PC-9 (cell line): ENCODE measurements around the gene SULT1E1. TPM values are rescaled to one million over a fixed set of nuclear protein-coding genes. Genes with fewer than 3 reads are reported as not detected.

Experiments
- BruUV-seq: library from RNA; stranded (reverse); fragments of 400-500 nt; replicated peaks from 2 replicates; lab custom pipeline; 2021; lab: Mats Ljungman, UMichigan
- CTCF ChIA-PET: fragments of 300-600 bp; sonication (Branson Sonifier 250); formaldehyde crosslinking; loops from one replicate; lab custom pipeline; 2022; ENCODE audit warnings: antibody characterized with exemption; lab: Charles Lee
- POLR2A ChIA-PET: fragments of 300-600 bp; sonication (Branson Sonifier 250); formaldehyde crosslinking; loops from one replicate; lab custom pipeline; 2022; ENCODE audit warnings: antibody characterized with exemption; ENCODE audit not compliant: unreplicated experiment; lab: Charles Lee
- DNase-seq, 2 experiments: peaks; one replicate each; pipeline versions ENCODE4 v3.0.0 to v3.0.0-alpha.2; 2015 to 2022; ENCODE audit warnings: mixed read lengths in 1 of 2
- H2AFZ ChIP-seq: fragments of 200-600 bp; sonication (generic); 2 replicates; pipeline ENCODE4 v1.8.1; 2017; ENCODE audit warnings: antibody characterized with exemption
- H3F3A ChIP-seq: fragments of 200-600 bp; sonication (generic); 2 replicates; pipeline ENCODE4 v1.8.1; 2017; ENCODE audit warnings: antibody characterized with exemption, mild to moderate bottlenecking, low read depth; ENCODE audit not compliant: insufficient read depth
- H3K27ac ChIP-seq: fragments of 200-600 bp; sonication (generic); 2 replicates; pipeline ENCODE4 v1.6.1; 2016; ENCODE audit warnings: mixed run types
- H3K27me3 ChIP-seq: fragments of 200-600 bp; sonication (generic); 2 replicates; pipeline ENCODE4 v1.6.1; 2016; ENCODE audit warnings: low read depth, mixed run types; ENCODE audit not compliant: insufficient read depth
- H3K36me3 ChIP-seq: fragments of 200-600 bp; sonication (generic); 2 replicates; pipeline ENCODE4 v1.6.1; 2016; ENCODE audit warnings: low read depth, mixed run types
- H3K4me1 ChIP-seq: fragments of 200-600 bp; sonication (generic); replicated peaks from 2 replicates; pipeline ENCODE4 v1.6.1; 2016; ENCODE audit warnings: mixed run types; ENCODE audit not compliant: insufficient read depth
- H3K4me2 ChIP-seq: fragments of 200-600 bp; sonication (generic); 2 replicates; pipeline ENCODE4 v1.6.1; 2017; ENCODE audit warnings: mixed run types
- H3K4me3 ChIP-seq: fragments of 200-600 bp; sonication (generic); 2 replicates; pipeline ENCODE4 v1.6.1; 2016; ENCODE audit warnings: mixed run types
- H3K79me2 ChIP-seq: fragments of 200-600 bp; sonication (generic); 2 replicates; pipeline ENCODE4 v1.6.1; 2017; ENCODE audit warnings: low read depth, mixed run types
- H3K9me2 ChIP-seq: fragments of 200-600 bp; sonication (generic); 2 replicates; pipeline ENCODE4 v1.8.1; 2017; ENCODE audit warnings: mild to moderate bottlenecking; ENCODE audit not compliant: insufficient read depth
- H3K9me3 ChIP-seq: fragments of 200-600 bp; sonication (generic); 2 replicates; pipeline ENCODE4 v1.8.1; 2016; ENCODE audit warnings: low read depth; ENCODE audit not compliant: insufficient read depth
- H4K20me1 ChIP-seq: fragments of 200-600 bp; sonication (generic); 2 replicates; pipeline ENCODE4 v1.8.1; 2017; ENCODE audit not compliant: insufficient read depth
- EZH2 ChIP-seq: fragments of 200-600 bp; sonication (generic); IDR thresholded peaks from 2 replicates; pipeline ENCODE4 v1.8.0; 2017; ENCODE audit warnings: antibody characterized with exemption, low read depth
- intact Hi-C: fragments of 100-400 bp; cut with micrococcal nuclease; formaldehyde crosslinking; loops from one replicate; pipeline ENCODE4 v1.10.0; 2022; ENCODE audit not compliant: unreplicated experiment
- total RNA-seq: library from RNA; stranded (reverse); gene quantifications from 2 replicates; pipeline ENCODE4 v1.2.3, GENCODE V29; 2021
- TF ChIP-seq, protein P1 (sequence below): fragments of 200-600 bp; sonication (generic); conservative IDR thresholded peaks from 2 replicates; pipeline ENCODE4 v1.6.1; 2017; ENCODE audit warnings: mixed run types, antibody characterized with exemption, mild to moderate bottlenecking, moderate library complexity

The SULT1E1 gene
- total RNA-seq, 1 experiment from 2014 or later = not detected

DNA sequence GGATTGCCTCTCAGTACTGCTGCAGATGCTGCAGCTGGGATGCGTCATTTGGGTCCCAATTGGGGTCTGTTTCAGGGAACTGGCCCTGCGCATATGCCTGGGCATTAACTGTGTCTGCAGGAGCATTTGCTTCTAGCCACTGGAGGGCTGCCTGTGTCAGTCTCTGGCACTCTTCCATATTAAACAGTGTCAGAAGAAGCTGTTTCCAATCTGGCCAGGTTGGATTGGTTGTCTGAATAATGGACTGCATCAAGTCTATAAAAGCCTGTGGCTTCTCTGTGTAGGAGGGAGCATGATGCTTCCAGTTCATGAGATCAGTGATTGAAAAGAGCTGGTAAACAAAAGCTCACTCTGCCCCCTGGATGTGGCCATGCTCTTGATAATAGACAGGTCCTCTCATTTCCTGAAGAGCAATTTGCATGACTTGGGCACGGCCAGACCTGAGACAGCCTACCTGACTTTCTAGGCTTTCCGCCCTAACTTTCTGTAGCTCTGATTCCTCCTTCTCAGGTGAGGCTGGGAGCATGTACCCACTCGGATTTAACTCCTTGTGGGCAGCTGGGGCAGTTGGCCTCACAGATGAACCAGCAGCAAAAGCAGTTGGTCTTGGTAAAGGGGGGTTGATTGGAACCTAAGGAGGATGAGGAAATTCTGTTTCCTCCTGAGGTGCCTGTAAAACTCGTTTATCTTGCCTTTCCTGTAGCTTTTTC is 29.2 kb downstream of the SULT1E1 start:
- no peaks in the 10 kb centered on the region for H3K9me2 ChIP-seq
- no peak overlapping the region for H3K27ac ChIP-seq
- TF ChIP-seq, protein P1, sequence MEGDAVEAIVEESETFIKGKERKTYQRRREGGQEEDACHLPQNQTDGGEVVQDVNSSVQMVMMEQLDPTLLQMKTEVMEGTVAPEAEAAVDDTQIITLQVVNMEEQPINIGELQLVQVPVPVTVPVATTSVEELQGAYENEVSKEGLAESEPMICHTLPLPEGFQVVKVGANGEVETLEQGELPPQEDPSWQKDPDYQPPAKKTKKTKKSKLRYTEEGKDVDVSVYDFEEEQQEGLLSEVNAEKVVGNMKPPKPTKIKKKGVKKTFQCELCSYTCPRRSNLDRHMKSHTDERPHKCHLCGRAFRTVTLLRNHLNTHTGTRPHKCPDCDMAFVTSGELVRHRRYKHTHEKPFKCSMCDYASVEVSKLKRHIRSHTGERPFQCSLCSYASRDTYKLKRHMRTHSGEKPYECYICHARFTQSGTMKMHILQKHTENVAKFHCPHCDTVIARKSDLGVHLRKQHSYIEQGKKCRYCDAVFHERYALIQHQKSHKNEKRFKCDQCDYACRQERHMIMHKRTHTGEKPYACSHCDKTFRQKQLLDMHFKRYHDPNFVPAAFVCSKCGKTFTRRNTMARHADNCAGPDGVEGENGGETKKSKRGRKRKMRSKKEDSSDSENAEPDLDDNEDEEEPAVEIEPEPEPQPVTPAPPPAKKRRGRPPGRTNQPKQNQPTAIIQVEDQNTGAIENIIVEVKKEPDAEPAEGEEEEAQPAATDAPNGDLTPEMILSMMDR = no peak
- no peak for TF ChIP-seq EZH2
- BruUV-seq = no TSS peak
- no peaks in the 10 kb centered on the region for H3K9me3 ChIP-seq
- no peak overlapping the region for H3K4me2 ChIP-seq
- intact Hi-C loops = no loop called here
- H3F3A ChIP-seq = no peaks in the 10 kb centered on the region
- no peak overlapping the region for H3K4me3 ChIP-seq
- H3K79me2 ChIP-seq = no peaks in the 10 kb centered on the region
- POLR2A ChIA-PET = no interaction called here
- H3K36me3 ChIP-seq = no peaks in the 10 kb centered on the region
- no peaks in the 10 kb centered on the region for H3K4me1 ChIP-seq
- CTCF ChIA-PET = interaction anchor here (0.6 kb wide), 2 partner anchors 13 to 178 kb away, joined by 3 read pairs; no protein-coding TSS in a partner anchor
- no peak overlapping the region for H2AFZ ChIP-seq
- H3K27me3 ChIP-seq = no peaks in the 10 kb centered on the region
- no peaks in the 10 kb centered on the region for H4K20me1 ChIP-seq
- peak in 1 of 2 experiments; percentile 23 for DNase-seq

DNA sequence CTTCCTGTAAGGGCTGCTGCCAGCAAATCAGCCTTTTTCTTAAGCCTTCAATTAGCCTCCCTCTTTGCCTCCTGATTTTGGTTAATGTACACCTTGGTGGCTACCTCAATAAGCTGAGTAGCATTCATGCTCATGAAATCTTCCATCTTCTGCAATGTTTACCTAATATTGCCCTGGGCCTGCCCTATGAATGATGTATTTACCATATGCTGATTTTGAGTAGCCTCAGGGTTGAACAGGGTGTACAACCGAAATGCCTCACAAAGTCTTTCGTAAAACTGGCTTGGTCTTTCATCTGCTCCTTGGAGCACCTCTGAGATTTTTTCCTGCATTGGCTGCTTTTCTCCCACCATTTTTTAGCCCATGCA is 29.8 kb downstream of the SULT1E1 start:
- no TSS peak for BruUV-seq
- H3F3A ChIP-seq = no peaks in the 10 kb centered on the region
- intact Hi-C loops = no loop called here
- ChIA-PET POLR2A (no interaction called here), CTCF (interaction anchor here (0.6 kb wide), 2 partner anchors 13 to 179 kb away, joined by 3 read pairs; no protein-coding TSS in a partner anchor)
- H3K9me2 ChIP-seq = no peaks in the 10 kb centered on the region
- H3K27ac ChIP-seq = no peak overlapping the region
- H3K9me3 ChIP-seq = no peaks in the 10 kb centered on the region
- H3K4me1 ChIP-seq = no peaks in the 10 kb centered on the region
- H3K4me3 ChIP-seq = no peak overlapping the region
- no peak overlapping the region for H3K4me2 ChIP-seq
- H3K27me3 ChIP-seq = no peaks in the 10 kb centered on the region
- H3K36me3 ChIP-seq = no peaks in the 10 kb centered on the region
- H2AFZ ChIP-seq = no peak overlapping the region
- no peak for DNase-seq
- no peaks in the 10 kb centered on the region for H3K79me2 ChIP-seq
- TF ChIP-seq EZH2 = no peak
- TF ChIP-seq, protein P1 = no peak
- H4K20me1 ChIP-seq = no peaks in the 10 kb centered on the region

DNA sequence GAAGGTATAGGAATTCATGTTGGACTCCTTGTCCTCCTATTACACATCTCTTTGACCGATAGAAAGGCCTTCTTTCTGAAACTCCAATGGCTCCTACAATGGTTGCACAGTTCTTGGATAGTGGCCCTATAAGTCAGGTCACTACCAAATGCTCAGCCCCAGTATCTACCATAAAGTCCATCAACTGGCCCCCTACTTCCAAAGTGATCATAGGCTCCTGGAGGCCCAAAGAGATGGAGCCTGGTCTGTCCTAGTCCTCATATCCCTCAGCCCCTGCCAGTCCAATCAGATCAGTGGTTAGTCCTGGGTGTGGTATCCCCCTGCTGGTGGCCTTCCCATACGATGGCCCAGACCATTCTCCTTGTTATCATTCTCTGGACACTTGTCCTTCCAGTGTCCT is 30.3 kb downstream of the SULT1E1 start:
- no peaks in the 10 kb centered on the region for H3K79me2 ChIP-seq
- H3K27ac ChIP-seq = no peak overlapping the region
- H4K20me1 ChIP-seq = no peaks in the 10 kb centered on the region
- H3K4me3 ChIP-seq = no peak overlapping the region
- ChIA-PET POLR2A (no interaction called here), CTCF (no interaction called here)
- no peaks in the 10 kb centered on the region for H3K36me3 ChIP-seq
- no peaks in the 10 kb centered on the region for H3K9me3 ChIP-seq
- no peak for TF ChIP-seq EZH2
- TF ChIP-seq, protein P1 = no peak
- DNase-seq = no peak
- H3K4me2 ChIP-seq = no peak overlapping the region
- no peaks in the 10 kb centered on the region for H3K4me1 ChIP-seq
- H3K27me3 ChIP-seq = no peaks in the 10 kb centered on the region
- no peak overlapping the region for H2AFZ ChIP-seq
- no peaks in the 10 kb centered on the region for H3K9me2 ChIP-seq
- no peaks in the 10 kb centered on the region for H3F3A ChIP-seq
- BruUV-seq = no TSS peak
- intact Hi-C loops = no loop called here
